Measurements from ENCODE around the gene ASMTL.
"Not testable (repeated sequence)": the region's sequence is repeated elsewhere in the genome, so short reads cannot be mapped to it uniquely, and the experiment has no call there.

ASMTL gene

GRCh38 chrX:1386338-1387127, 66.2 kb downstream of the ASMTL start:
- no peak for DNase-seq

GRCh38 chrX:1385253-1386223, 67.2 kb downstream of the ASMTL start:
- no peak for DNase-seq

DNA sequence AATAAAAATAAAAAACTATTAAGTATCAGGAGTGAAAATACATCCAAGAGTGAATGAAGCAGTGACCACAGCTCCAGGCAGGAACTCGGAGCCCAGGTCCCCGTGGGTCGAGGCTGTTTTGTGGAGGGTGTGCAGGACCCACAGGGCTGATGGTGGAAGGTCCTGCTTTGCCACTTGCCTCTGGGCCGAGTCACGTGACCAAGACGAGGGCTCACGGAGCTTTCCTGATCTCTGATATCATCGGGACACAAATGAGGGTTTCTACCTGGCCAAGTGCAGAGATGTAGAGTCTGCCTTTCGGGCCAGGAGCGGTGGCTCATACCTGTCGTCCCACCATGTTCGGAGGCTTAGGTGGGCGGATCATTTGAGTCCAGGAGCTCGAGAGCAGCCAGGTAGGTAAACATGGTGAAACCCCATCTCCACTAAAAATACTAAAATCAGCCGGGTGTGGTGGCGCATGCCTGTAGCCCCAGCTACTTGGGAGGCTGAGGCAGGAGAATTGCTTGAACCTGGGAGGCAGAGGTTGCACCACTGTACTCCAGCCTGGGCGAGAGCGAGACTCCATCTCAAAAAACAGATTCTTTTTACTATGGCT, 68.0 kb downstream of the ASMTL start:
- no peak for DNase-seq

- no peak for DNase-seq
Observed at GRCh38 chrX:1380672-1381233, 72.0 kb downstream of the ASMTL start.

- DNase-seq: no peak
Observed at GRCh38 chrX:1378306-1378759, 74.4 kb downstream of the ASMTL start.

- DNase-seq: no peak
Observed at GRCh38 chrX:1368385-1368698, 84.4 kb downstream of the ASMTL start.

GRCh38 chrX:1366363-1366762, 86.3 kb downstream of the ASMTL start:
- DNase-seq: not testable (repeated sequence)

- DNase-seq: no peak
Observed at GRCh38 chrX:1361910-1362309, 90.8 kb downstream of the ASMTL start.

DNA sequence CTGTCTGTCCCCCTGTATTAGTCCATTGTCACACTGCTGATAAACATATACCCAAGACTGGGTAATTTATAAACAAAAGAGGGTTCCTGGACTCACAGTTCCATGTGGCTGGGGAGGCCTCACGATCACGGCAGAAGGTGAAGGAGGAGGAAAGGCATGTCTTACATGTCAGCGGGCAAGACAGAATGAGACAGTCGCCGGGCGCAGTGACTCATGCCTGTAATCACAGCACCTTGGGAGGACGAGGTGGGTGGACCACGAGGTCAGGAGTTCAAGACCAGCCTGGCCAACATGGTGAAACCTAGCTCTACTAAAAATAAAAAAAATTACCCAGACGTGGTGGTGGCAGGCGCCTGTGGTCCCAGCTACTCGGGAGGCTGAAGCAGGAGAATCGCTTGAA, 91.4 kb downstream of the ASMTL start:
- DNase-seq: no peak

- DNase-seq: no peak
Observed at GRCh38 chrX:1360171-1360570, 92.5 kb downstream of the ASMTL start.

DNA sequence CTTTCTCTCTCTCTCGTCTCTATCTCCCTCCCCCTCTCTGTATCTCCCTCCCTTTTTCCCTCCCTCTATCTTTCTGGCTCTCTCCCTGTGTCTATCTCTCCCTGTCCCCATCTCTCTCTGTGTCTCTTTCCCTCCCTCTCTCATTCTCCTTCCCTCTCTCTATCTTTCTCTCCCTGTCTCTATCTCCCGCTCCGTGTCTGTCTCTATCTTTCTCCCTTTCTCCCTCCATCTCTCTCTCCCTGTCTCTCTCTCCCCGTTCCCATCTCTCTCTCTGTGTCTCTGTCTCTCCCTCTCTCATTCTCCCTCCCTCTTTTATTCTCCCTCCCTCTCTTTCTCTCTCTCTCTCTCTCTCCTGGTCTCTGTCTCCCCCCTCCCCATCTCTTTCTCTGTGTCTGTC, 93.2 kb downstream of the ASMTL start:
- no peak for DNase-seq

DNA sequence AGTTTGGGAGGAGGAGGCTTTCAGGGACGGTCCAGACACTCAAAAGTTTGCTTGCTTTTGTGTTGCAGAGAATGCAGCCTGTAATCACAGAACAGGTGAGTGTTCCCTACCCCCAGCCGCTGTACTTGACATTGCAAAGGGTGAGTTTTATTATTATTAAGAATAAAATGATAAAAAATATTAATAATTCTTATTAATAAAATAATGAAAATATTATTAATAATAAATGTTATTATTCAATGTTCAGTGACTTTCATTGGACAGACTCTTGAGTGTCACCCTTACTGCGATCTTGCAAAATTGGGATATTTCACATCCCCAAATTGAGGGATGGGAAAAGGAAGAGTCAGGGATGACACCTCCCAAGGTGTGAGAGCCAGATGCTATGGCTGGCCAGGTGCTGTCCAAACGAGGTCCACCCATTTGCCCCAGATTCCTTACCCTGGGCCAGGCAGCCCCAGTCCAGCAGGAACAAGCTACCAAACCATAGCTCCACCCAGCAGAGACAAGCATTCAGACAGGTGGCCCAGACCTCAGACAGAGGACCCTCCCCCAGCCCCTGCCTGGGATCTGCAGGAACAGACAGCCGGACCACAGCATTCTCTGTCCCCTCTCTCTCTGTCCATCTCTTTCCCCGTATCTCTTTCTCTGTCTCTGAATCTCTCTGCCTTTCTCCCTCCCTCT, 93.8 kb downstream of the ASMTL start:
- DNase-seq: no peak

DNA sequence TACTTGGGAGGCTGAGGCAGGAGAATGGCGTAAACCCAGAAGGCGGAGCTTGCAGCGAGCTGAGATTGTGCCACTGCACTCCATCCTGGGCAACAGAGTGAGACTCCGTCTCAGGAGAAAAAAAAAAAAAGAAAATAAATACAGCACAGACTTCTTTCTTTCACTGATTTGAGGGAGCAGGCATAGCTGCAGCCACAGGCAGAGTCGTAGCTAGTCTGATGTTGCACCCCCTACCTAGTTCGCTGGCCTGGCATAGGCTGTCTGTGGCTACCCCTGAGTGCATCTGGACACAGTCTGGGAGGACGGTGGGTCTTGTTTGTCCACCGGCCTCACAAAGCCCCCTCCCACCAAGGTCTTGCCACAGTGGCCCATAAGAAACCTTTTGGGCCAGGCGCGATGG, 94.7 kb downstream of the ASMTL start:
- DNase-seq: no peak

GRCh38 chrX:1355131-1356046, 97.3 kb downstream of the ASMTL start:
- no peak for DNase-seq

DNA sequence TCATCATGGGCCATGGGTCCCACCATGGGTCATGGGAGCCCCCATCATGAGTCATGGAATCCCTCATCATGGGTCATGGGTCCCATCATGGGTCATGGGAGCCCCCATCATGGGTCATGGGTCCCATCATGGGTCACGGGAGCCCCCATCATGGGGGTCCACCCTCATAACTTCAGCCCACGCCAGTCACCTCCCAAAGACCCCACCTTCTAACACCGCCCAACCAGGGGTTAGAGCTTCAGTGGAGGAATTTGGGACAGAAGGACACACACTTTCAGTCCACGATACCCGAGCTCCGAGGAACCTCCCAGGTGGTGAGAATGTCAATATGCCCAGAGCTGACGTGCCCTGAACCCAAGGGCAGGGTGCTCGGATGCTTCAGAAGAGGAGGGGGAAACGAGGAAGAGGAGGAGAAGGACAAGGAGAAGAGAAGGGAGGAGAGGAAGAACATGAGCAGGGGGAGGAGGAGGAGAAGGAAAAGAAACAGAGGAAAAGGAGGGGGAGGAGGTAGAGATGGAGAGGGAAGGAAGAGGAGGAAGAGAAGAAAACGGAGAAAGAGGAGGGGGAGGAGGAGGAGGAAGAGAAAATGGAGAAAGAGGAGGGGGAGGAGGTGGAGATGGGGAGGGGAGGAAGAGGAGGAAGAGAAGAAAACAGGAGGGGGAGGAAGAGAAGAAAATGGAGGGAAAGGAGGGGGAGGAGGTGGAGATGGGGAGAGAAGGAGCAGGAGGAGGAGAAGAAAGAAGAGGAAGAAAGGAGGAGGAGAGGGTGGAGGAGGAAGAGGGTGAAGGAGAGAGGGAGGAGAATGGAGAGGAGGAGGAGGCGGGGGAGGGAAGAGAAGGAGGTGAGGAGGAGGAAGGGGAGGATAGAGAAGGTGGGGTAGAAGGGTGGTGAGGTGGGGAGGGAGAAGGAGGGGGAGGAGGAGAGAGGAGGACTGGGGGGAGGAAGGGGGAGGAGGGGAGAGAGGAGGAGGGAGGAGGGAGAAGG, 98.4 kb downstream of the ASMTL start:
- no peak for DNase-seq
